Gastroesophageal sphincter (tissue), 4 donors: ENCODE results near the gene ANXA4. TPM values are rescaled to one million over a fixed set of nuclear protein-coding genes. Genes with fewer than 3 reads are reported as not detected.

Experiments used
- ATAC-seq: fragments of 150-250 bp; one replicate; pipeline ENCODE4 v1.9.1; 2016; ENCODE audit warnings: mild to moderate bottlenecking, moderate library complexity
- H3K27ac ChIP-seq, 4 donors: fragments of 200-600 bp; sonication (generic) in 3 of 4; 1 replicate in 3 of 4; 2 replicates in 1 of 4; pipeline ENCODE4 v1.5.1; 2016 to 2019
- H3K27me3 ChIP-seq: fragments of 200-600 bp; sonication (generic); one replicate; pipeline ENCODE4 v1.5.1; 2019
- H3K36me3 ChIP-seq, 2 donors: fragments of 200-600 bp; sonication (generic); one replicate each; pipeline ENCODE4 v1.5.1; 2019; ENCODE audit warnings: control low read depth in 1 of 2
- H3K4me1 ChIP-seq, 3 donors: fragments of 200-600 bp; sonication (generic); 1 replicate in 2 of 3; 2 replicates in 1 of 3; pipeline ENCODE4 v1.5.1; 2016 to 2019; ENCODE audit warnings: control low read depth in 2 of 3
- H3K4me3 ChIP-seq, 2 donors: fragments of 200-600 bp; sonication (generic); one replicate each; pipeline ENCODE4 v1.5.1; 2019; ENCODE audit warnings: mild to moderate bottlenecking in 1 of 2, moderate library complexity in 1 of 2
- H3K9me3 ChIP-seq, 3 donors: fragments of 200-600 bp; sonication (generic); one replicate each; pipeline ENCODE4 v1.5.1; 2017 to 2019; ENCODE audit warnings: control low read depth in 2 of 3
- CTCF ChIP-seq, 4 experiments: fragments of 200-600 bp in 2 of 4; fragments of 450-650 bp in 2 of 4; sonication (generic) in 1 of 4; IDR thresholded peaks; one replicate each; pipeline ENCODE4 v1.5.1; 2017 to 2019; ENCODE audit warnings: antibody characterized with exemption in 4 of 4, mild to moderate bottlenecking in 2 of 4, moderate library complexity in 2 of 4
- EP300 ChIP-seq: sonication (generic); formaldehyde crosslinking; IDR thresholded peaks from one replicate; pipeline ENCODE4 v1.6.1; 2017; ENCODE audit warnings: antibody characterized with exemption, mild to moderate bottlenecking
- POLR2A ChIP-seq, 2 donors: fragments of 450-650 bp; IDR thresholded peaks; one replicate each; pipeline ENCODE4 v1.6.1; 2017; ENCODE audit warnings: antibody characterized with exemption in 2 of 2, mild to moderate bottlenecking in 2 of 2, moderate library complexity in 1 of 2
- POLR2AphosphoS5 ChIP-seq: sonication (generic); formaldehyde crosslinking; IDR thresholded peaks from one replicate; pipeline ENCODE4 v1.6.1; 2017; ENCODE audit warnings: antibody characterized with exemption
- WGBS, 2 donors: methylation state at CpG; one replicate each; pipeline ENCODE4 v1.1.5; 2018; ENCODE audit warnings: low coverage in 1 of 2; 5-methylcytosine and 5-hydroxymethylcytosine counted together
- total RNA-seq, 4 donors: library from RNA; depleted of rRNA; stranded (reverse); fragments of >200 nt; gene quantifications; one replicate each; pipeline ENCODE4 v1.1.0, GENCODE V29; 2016

The ANXA4 gene
- total RNA-seq, 4 donors from 2014 or later: 49.0 to 66.8 (median 58.1) TPM

- H3K27ac ChIP-seq: peak overlapping the region in 3 of 4 donors; percentile 34 to 56 (median 51)
- H3K4me1 ChIP-seq: peaks cover 0 to 55% (median 8%) of the 10 kb centered on the region in 3 donors
- no peaks in the 10 kb centered on the region for H3K27me3 ChIP-seq
- peaks cover 0 to 12% of the 10 kb centered on the region in 2 donors for H3K36me3 ChIP-seq
- no peak for ATAC-seq
- no peaks in the 10 kb centered on the region for H3K9me3 ChIP-seq
- TF ChIP-seq POLR2A (IDR thresholded peaks at IDR 0.05) (no peak), POLR2AphosphoS5 (no peak), CTCF (IDR thresholded peaks at IDR 0.05) (no peak)
- no peak overlapping the region for H3K4me3 ChIP-seq
- 79 to 92% methylated on average over 3 of the region's 3 CpGs for WGBS, 2 donors
Observed at GRCh38 chr2:69753659-69754363, 11.9 kb downstream of the ANXA4 start.

GRCh38 chr2:69754633-69755032 is 12.7 kb downstream of the ANXA4 start:
- H3K4me1 ChIP-seq: peaks cover 0 to 55% (median 8%) of the 10 kb centered on the region in 3 donors
- no peak for ATAC-seq
- H3K4me3 ChIP-seq: no peak overlapping the region
- TF ChIP-seq CTCF (IDR thresholded peaks at IDR 0.05) (no peak), POLR2A (IDR thresholded peaks at IDR 0.05) (no peak), POLR2AphosphoS5 (no peak), EP300 (no peak)
- 13% methylated on average over 1 of the region's 1 CpG; no CpG with 5 or more reads in 1 of the 2 donors for WGBS, 2 donors
- no peaks in the 10 kb centered on the region for H3K27me3 ChIP-seq
- peak overlapping the region in 3 of 4 donors; percentile 51 to 56 (median 56) for H3K27ac ChIP-seq
- peaks cover 0 to 12% of the 10 kb centered on the region in 2 donors for H3K36me3 ChIP-seq
- H3K9me3 ChIP-seq: no peaks in the 10 kb centered on the region

GRCh38 chr2:69755862-69756467 is 14.0 kb downstream of the ANXA4 start:
- TF ChIP-seq EP300: no peak
- no peak for TF ChIP-seq POLR2AphosphoS5
- TF ChIP-seq CTCF (IDR thresholded peaks at IDR 0.05): no peak
- no peak for TF ChIP-seq POLR2A (IDR thresholded peaks at IDR 0.05)
- H3K4me3 ChIP-seq: no peak overlapping the region
- no peaks in the 10 kb centered on the region for H3K27me3 ChIP-seq
- WGBS, 2 donors: 38 to 50% methylated on average over 2 of the region's 2 CpGs
- no peaks in the 10 kb centered on the region for H3K9me3 ChIP-seq
- H3K4me1 ChIP-seq: peaks cover 0 to 48% (median 8%) of the 10 kb centered on the region in 3 donors
- peak overlapping the region in 3 of 4 donors; percentile 5 to 56 (median 51) for H3K27ac ChIP-seq
- ATAC-seq: peak; percentile 71
- H3K36me3 ChIP-seq: peaks cover 0 to 12% of the 10 kb centered on the region in 2 donors

- Histone ChIP-seq H3K27me3 (no peaks in the 10 kb centered on the region), H3K4me3 (no peak overlapping the region), H3K9me3 (no peaks in the 10 kb centered on the region), H3K36me3 (peaks cover 0 to 12% of the 10 kb centered on the region in 2 donors), H3K27ac (peak overlapping the region in 2 of 4 donors; percentile 48 to 59), H3K4me1 (peaks cover 0 to 9% (median 6%) of the 10 kb centered on the region in 3 donors)
- TF ChIP-seq POLR2A (IDR thresholded peaks at IDR 0.05) (no peak), POLR2AphosphoS5 (no peak), CTCF (IDR thresholded peaks at IDR 0.05) (no peak), EP300 (no peak)
- 90% methylated on average over 2 of the region's 2 CpGs; no CpG with 5 or more reads in 1 of the 2 donors for WGBS, 2 donors
- ATAC-seq: no peak
Observed at GRCh38 chr2:69762025-69762424, 20.1 kb downstream of the ANXA4 start.
